GM10248 (cell line): ENCODE measurements around the gene CD93.

Experiments used
- CTCF ChIA-PET: fragments of 300-600 bp; sonication (Branson Sonifier 250); formaldehyde crosslinking; extraction: SDS; loops from one replicate; lab custom pipeline; 2021; ENCODE audit warnings: antibody characterized with exemption; lab: Yijun Ruan, JAX
- POLR2A ChIA-PET: fragments of 350-650 bp; sonication (Branson Sonifier 250); formaldehyde crosslinking; extraction: SDS; loops from one replicate; lab custom pipeline; 2020; ENCODE audit warnings: antibody characterized with exemption; lab: Yijun Ruan, JAX
- DNase-seq: peaks from one replicate; pipeline ENCODE4 v3.0.0; 2012; ENCODE audit errors: extremely low spot score
- CTCF ChIP-seq: IDR thresholded peaks from 2 replicates; pipeline ENCODE4 v1.5.1; 2012; ENCODE audit warnings: mild to moderate bottlenecking, low read depth; ENCODE audit errors: extremely low read depth, missing control alignments, control extremely low read depth

The CD93 gene

GRCh38 chr20:23047738-23048214, 38.3 kb downstream of the CD93 start:
- no peak for DNase-seq
- CTCF ChIA-PET, result interaction anchor here (4.6 kb wide), 1 partner anchor 13 kb away, joined by 23 read pairs; no protein-coding TSS in a partner anchor
- POLR2A ChIA-PET, result no interaction called here
- no peak for TF ChIP-seq CTCF

GRCh38 chr20:23047001-23047737, 39.0 kb downstream of the CD93 start:
- no peak for TF ChIP-seq CTCF
- ChIA-PET CTCF (interaction anchor here (1.1 kb wide), 1 partner anchor 188 kb away, joined by 3 read pairs; no protein-coding TSS in a partner anchor), POLR2A (no interaction called here)
- DNase-seq, result no peak

- ChIA-PET POLR2A (no interaction called here), CTCF (interaction anchor here (1.0 to 1.1 kb wide), 3 partner anchors 15 to 188 kb away, joined by 3 to 4 read pairs (median 3); no protein-coding TSS in a partner anchor)
- no peak for DNase-seq
- TF ChIP-seq CTCF, result no peak
Measured at GRCh38 chr20:23046431-23046830, 39.7 kb downstream of the CD93 start.

- no peak for TF ChIP-seq CTCF
- DNase-seq, result no peak
- ChIA-PET CTCF (interaction anchor here (1.2 to 1.9 kb wide), 5 partner anchors 8 to 352 kb away, joined by 4 to 6 read pairs (median 4); no protein-coding TSS in a partner anchor), POLR2A (no interaction called here)
Measured at GRCh38 chr20:23043376-23043775, 42.7 kb downstream of the CD93 start.

- ChIA-PET POLR2A (no interaction called here), CTCF (interaction anchor here (0.6 to 1.9 kb wide), 6 partner anchors 9 to 351 kb away, joined by 3 to 6 read pairs (median 4); no protein-coding TSS in a partner anchor)
- no peak for DNase-seq
- no peak for TF ChIP-seq CTCF
Measured at GRCh38 chr20:23042270-23042669, 43.9 kb downstream of the CD93 start.

GRCh38 chr20:23039885-23040508, 46.1 kb downstream of the CD93 start:
- no peak for DNase-seq
- CTCF ChIA-PET, result interaction anchor here (1.0 to 2.2 kb wide), 3 partner anchors 11 to 195 kb away, joined by 3 to 11 read pairs (median 4); no protein-coding TSS in a partner anchor
- POLR2A ChIA-PET, result no interaction called here
- no peak for TF ChIP-seq CTCF
